Prostate gland (tissue), 2 donors: ENCODE data around the gene GRAMD1C. TPM values are rescaled to one million over a fixed set of nuclear protein-coding genes. Genes with fewer than 3 reads are reported as not detected.

Source experiments
- DNase-seq: peaks from one replicate; pipeline ENCODE4 v3.0.0-alpha.2; 2019; ENCODE audit warnings: low spot score
- H3K27ac ChIP-seq, 2 donors: fragments of 200-600 bp; sonication (generic); 2 replicates each; pipeline ENCODE4 v1.5.1; 2017 to 2019
- H3K27me3 ChIP-seq: fragments of 200-600 bp; sonication (generic); replicated peaks from 2 replicates; pipeline ENCODE4 v1.5.1; 2019; ENCODE audit not compliant: insufficient read depth
- H3K36me3 ChIP-seq, 2 donors: fragments of 200-600 bp; sonication (generic); 1 replicate in 1 of 2; 2 replicates in 1 of 2; pipeline versions ENCODE4 v1.5.1 to v1.8.1; 2017 to 2019
- H3K4me1 ChIP-seq: fragments of 200-600 bp; sonication (generic); replicated peaks from 2 replicates; pipeline ENCODE4 v1.5.1; 2019
- H3K4me3 ChIP-seq, 2 donors: fragments of 200-600 bp; sonication (generic); 2 replicates each; pipeline ENCODE4 v1.5.1; 2017 to 2019
- H3K9me3 ChIP-seq: fragments of 200-600 bp; sonication (generic); 2 replicates; pipeline ENCODE4 v1.5.1; 2017
- POLR2A ChIP-seq: fragments of 450-650 bp; IDR thresholded peaks from one replicate; pipeline ENCODE4 v1.6.1; 2016; ENCODE audit warnings: antibody characterized with exemption, mild to moderate bottlenecking
- POLR2AphosphoS5 ChIP-seq: sonication (generic); formaldehyde crosslinking; IDR thresholded peaks from one replicate; pipeline ENCODE4 v1.6.1; 2017; ENCODE audit warnings: antibody characterized with exemption
- WGBS: methylation state at CpG from one replicate; pipeline ENCODE4 v1.1.5; 2018; 5-methylcytosine and 5-hydroxymethylcytosine counted together
- intact Hi-C: fragments of 100-400 bp; cut with DNase I; formaldehyde crosslinking; loops from one replicate; pipeline ENCODE4 v1.14.2; 2022
- total RNA-seq, 2 donors: library from RNA; depleted of rRNA; stranded (reverse); fragments of >200 nt; gene quantifications; one replicate each; pipeline ENCODE4 v1.1.0, GENCODE V29; 2016
- TF ChIP-seq, protein P1 (sequence below), 4 experiments: fragments of 200-600 bp in 2 of 4; fragments of 450-650 bp in 2 of 4; sonication (generic) in 2 of 4; IDR thresholded peaks; 1 replicate in 3 of 4; 2 replicates in 1 of 4; pipeline ENCODE4 v1.5.1; 2016 to 2019; ENCODE audit warnings: antibody characterized with exemption in 4 of 4, mild to moderate bottlenecking in 2 of 4, moderate library complexity in 2 of 4

Gene GRAMD1C
- total RNA-seq, 2 donors from 2014 or later: 7.4 to 21.4 TPM

DNA sequence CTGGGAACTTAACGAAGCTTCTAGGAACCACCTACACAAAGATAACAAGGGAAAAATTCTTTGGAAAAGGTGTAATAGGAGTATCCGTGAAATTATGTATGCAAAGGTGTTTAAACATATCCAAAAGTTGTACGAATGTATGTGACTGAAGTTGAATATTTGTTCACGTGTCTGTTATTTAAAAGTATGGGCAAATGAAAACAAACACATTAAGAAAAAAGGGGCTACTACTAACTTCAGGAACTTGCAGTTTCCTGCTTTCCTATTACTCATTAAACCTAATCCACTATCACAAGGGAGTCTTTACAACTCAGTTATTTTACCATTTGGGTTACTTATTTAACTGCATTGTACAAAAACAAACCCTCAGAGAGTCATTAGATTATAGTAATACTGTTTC lies 33.9 kb upstream of the GRAMD1C start:
- intact Hi-C loops: no loop called here
- Histone ChIP-seq H3K4me3 (no peak overlapping the region), H3K27me3 (no peaks in the 10 kb centered on the region), H3K27ac (no peak overlapping the region), H3K4me1 (no peaks in the 10 kb centered on the region), H3K36me3 (no peaks in the 10 kb centered on the region), H3K9me3 (no peaks in the 10 kb centered on the region)
- no peak for TF ChIP-seq POLR2AphosphoS5
- TF ChIP-seq, protein P1, sequence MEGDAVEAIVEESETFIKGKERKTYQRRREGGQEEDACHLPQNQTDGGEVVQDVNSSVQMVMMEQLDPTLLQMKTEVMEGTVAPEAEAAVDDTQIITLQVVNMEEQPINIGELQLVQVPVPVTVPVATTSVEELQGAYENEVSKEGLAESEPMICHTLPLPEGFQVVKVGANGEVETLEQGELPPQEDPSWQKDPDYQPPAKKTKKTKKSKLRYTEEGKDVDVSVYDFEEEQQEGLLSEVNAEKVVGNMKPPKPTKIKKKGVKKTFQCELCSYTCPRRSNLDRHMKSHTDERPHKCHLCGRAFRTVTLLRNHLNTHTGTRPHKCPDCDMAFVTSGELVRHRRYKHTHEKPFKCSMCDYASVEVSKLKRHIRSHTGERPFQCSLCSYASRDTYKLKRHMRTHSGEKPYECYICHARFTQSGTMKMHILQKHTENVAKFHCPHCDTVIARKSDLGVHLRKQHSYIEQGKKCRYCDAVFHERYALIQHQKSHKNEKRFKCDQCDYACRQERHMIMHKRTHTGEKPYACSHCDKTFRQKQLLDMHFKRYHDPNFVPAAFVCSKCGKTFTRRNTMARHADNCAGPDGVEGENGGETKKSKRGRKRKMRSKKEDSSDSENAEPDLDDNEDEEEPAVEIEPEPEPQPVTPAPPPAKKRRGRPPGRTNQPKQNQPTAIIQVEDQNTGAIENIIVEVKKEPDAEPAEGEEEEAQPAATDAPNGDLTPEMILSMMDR (IDR thresholded peaks at IDR 0.05): no peak
- TF ChIP-seq POLR2A: no peak
- WGBS: 78% methylated on average over 4 of the region's 4 CpGs
- no peak for DNase-seq

DNA sequence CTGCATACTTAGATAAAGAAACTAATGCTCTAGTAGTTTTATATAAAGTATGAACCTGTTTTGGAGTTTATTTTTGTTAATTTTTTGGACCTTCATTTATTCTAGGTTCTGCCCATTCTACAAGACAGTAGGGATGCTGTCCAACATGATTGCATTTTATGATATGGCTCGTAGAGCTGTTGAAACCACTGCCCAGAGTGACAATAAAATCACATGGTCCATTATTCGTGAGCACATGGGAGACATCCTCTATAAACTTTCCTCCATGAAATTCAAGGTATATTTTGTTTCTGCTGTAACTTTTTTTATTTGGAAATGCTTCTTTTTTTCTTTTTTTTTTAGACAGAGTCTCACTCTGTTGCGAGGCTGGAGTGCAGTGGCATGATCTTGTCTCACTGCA lies 33.3 kb upstream of the GRAMD1C start:
- Histone ChIP-seq H3K27ac (no peak overlapping the region), H3K27me3 (no peaks in the 10 kb centered on the region), H3K9me3 (no peaks in the 10 kb centered on the region), H3K4me1 (no peaks in the 10 kb centered on the region), H3K36me3 (no peaks in the 10 kb centered on the region), H3K4me3 (no peak overlapping the region)
- no peak for DNase-seq
- intact Hi-C loops: no loop called here
- no peak for TF ChIP-seq POLR2A
- TF ChIP-seq POLR2AphosphoS5: no peak
- TF ChIP-seq, protein P1 (IDR thresholded peaks at IDR 0.05): no peak
- 71% methylated on average over 3 of the region's 3 CpGs for WGBS

DNA sequence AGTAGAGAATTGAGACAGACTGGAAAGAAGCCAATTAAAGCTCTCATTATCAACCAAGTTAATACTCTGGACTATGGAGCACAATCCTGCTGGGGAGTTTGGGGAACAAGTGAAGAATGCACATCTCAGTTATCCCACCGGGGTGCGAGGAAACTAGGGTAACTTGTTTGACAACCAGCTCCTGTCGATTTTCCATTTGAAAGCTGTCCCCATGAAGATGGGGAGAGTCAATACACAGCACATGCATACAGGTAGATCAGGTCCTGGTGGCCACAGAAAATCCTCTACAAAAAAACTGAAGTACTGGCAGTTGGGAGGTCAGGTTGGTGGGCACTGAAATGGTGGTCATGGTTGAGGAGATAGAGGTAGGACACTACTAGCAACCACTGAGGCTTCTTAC lies 25.7 kb upstream of the GRAMD1C start:
- no peaks in the 10 kb centered on the region for H3K36me3 ChIP-seq
- no peak for DNase-seq
- WGBS: 77% methylated on average over 3 of the region's 3 CpGs
- no peaks in the 10 kb centered on the region for H3K9me3 ChIP-seq
- no peak overlapping the region for H3K4me3 ChIP-seq
- no peaks in the 10 kb centered on the region for H3K4me1 ChIP-seq
- no peak overlapping the region for H3K27ac ChIP-seq
- intact Hi-C loops: no loop called here
- H3K27me3 ChIP-seq: no peaks in the 10 kb centered on the region
- TF ChIP-seq POLR2A (no peak), POLR2AphosphoS5 (no peak)
- TF ChIP-seq, protein P1 (IDR thresholded peaks at IDR 0.05): no peak

DNA sequence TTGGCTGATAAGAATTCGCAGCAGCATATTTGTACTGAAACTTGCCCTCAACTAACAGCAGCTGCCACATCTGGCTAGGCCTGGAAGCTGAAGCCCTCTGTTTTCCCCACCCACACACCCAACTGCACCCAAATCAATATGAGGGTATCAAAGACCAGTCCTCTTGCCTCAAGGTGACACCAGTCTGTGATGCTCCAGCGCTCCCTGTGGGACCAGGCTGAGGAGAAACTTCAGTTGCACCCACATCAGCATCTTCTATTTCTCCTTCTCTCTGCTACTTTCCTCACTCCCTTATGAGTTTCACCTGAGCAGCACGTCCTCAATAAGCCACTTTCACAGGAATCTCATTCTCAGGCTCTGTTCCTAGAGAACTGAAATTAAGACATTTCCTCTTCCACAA lies 18.7 kb upstream of the GRAMD1C start:
- WGBS: 78% methylated on average over 3 of the region's 3 CpGs
- H3K36me3 ChIP-seq: no peaks in the 10 kb centered on the region

GRCh38 chr3:113825090-113825489 lies 13.5 kb upstream of the GRAMD1C start:
- Histone ChIP-seq H3K27me3 (no peaks in the 10 kb centered on the region), H3K4me3 (no peak overlapping the region), H3K36me3 (no peaks in the 10 kb centered on the region), H3K9me3 (no peaks in the 10 kb centered on the region), H3K27ac (no peak overlapping the region), H3K4me1 (no peaks in the 10 kb centered on the region)
- intact Hi-C loops: no loop called here
- no peak for TF ChIP-seq POLR2AphosphoS5
- 70% methylated on average over 2 of the region's 2 CpGs for WGBS
- DNase-seq: no peak

More for the DNA sequence above, 18.7 kb upstream of the GRAMD1C start:
- Histone ChIP-seq H3K4me3 (no peak overlapping the region), H3K4me1 (no peaks in the 10 kb centered on the region), H3K9me3 (no peaks in the 10 kb centered on the region), H3K27ac (no peak overlapping the region), H3K27me3 (no peaks in the 10 kb centered on the region)
- DNase-seq: no peak
- no peak for TF ChIP-seq POLR2AphosphoS5
- TF ChIP-seq, protein P1 (IDR thresholded peaks at IDR 0.05): no peak
- no peak for TF ChIP-seq POLR2A
- intact Hi-C loops: no loop called here
